Effector memory CD8-positive, alpha-beta T cell (primary cell): ENCODE results near the gene INF2.
A peak's percentile ranks its signal among the peaks of the same experiment; 100 is the strongest.

Source experiments
- ATAC-seq: fragments of 150-1000 bp; cut with Tn5 transposase; replicated peaks from 2 replicates; pipeline ENCODE4 v1.10.0; 2021; ENCODE audit warnings: mild to moderate bottlenecking, moderate library complexity
- DNase-seq, 3 experiments: peaks; one replicate each; pipeline ENCODE4 v3.0.0; 2021
- H3K27ac Mint-ChIP-seq, 2 donors: one replicate each; pipeline ENCODE4 v1.8.0; 2022; ENCODE audit warnings: mild to moderate bottlenecking in 2 of 2, mixed read lengths in 2 of 2, moderate library complexity in 2 of 2
- H3K27me3 Mint-ChIP-seq, 2 donors: one replicate each; pipeline ENCODE4 v1.8.0; 2022; ENCODE audit warnings: mixed read lengths in 2 of 2
- H3K36me3 Mint-ChIP-seq: one replicate; pipeline ENCODE4 v1.8.0; 2022; ENCODE audit warnings: mild to moderate bottlenecking, moderate library complexity, mixed read lengths; ENCODE audit not compliant: insufficient read depth
- H3K4me1 Mint-ChIP-seq, 2 donors: one replicate each; pipeline ENCODE4 v1.8.0; 2022; ENCODE audit warnings: low read depth in 2 of 2, mixed read lengths in 2 of 2
- H3K4me3 Mint-ChIP-seq, 2 donors: one replicate each; pipeline ENCODE4 v1.8.0; 2022; ENCODE audit warnings: mild to moderate bottlenecking in 2 of 2, mixed read lengths in 2 of 2, moderate library complexity in 2 of 2
- H3K9me3 Mint-ChIP-seq, 2 donors: one replicate each; pipeline ENCODE4 v1.8.0; 2022; ENCODE audit warnings: mixed read lengths in 2 of 2

The INF2 gene

GRCh38 chr14:104714066-104714465 is 24.6 kb downstream of the INF2 start:
- no peak overlapping the region for H3K27ac Mint-ChIP-seq
- H3K36me3 Mint-ChIP-seq = peaks cover 3% of the 10 kb centered on the region
- no peaks in the 10 kb centered on the region for H3K9me3 Mint-ChIP-seq
- no peaks in the 10 kb centered on the region for H3K27me3 Mint-ChIP-seq
- no peak overlapping the region for H3K4me3 Mint-ChIP-seq
- no peaks in the 10 kb centered on the region for H3K4me1 Mint-ChIP-seq
- DNase-seq = no peak
- no peak for ATAC-seq

DNA sequence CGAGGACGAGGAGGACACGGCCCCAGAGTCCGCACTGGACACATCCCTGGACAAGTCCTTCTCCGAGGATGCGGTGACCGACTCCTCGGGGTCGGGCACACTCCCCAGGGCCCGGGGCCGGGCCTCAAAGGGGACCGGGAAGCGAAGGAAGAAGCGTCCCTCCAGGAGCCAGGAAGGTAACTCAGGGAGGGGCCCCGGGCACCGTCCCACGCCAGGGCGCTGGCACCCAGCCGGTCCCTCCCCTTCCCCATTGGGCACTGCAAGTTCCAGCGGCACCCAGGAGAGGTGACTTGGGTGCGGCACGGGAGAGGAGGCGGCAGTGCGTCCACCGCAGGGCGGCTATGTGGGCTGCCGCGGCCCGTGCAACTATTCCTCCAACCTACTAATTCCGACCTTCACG is 25.3 kb downstream of the INF2 start:
- no peak overlapping the region for H3K27ac Mint-ChIP-seq
- H3K36me3 Mint-ChIP-seq = peaks cover 3% of the 10 kb centered on the region
- H3K4me1 Mint-ChIP-seq = no peaks in the 10 kb centered on the region
- no peaks in the 10 kb centered on the region for H3K9me3 Mint-ChIP-seq
- no peaks in the 10 kb centered on the region for H3K27me3 Mint-ChIP-seq
- ATAC-seq (no peak), DNase-seq (no peak)
- no peak overlapping the region for H3K4me3 Mint-ChIP-seq

DNA sequence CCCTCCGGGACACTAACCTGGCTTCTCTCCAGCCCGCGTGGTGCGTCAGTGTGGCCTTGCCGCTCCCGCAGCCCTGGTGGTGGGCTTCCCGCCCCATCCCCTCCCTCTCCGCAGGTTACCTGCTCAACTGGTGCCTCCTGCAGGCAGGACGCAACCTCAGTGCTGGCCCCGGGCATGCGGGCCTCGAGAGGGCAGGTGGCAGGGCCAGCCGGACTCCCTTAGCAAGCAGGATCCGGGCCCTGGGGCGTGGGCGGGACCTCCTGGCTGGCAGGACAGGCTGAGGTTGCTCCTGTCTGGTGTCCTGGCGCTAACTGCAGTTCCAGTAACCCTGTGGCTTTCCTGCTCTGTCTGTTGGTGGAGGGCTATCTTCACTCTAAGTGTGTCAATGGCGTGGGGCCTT is 26.0 kb downstream of the INF2 start:
- H3K27me3 Mint-ChIP-seq = no peaks in the 10 kb centered on the region
- H3K27ac Mint-ChIP-seq = no peak overlapping the region
- H3K4me3 Mint-ChIP-seq = no peak overlapping the region
- H3K9me3 Mint-ChIP-seq = no peaks in the 10 kb centered on the region
- DNase-seq (no peak), ATAC-seq (no peak)
- H3K4me1 Mint-ChIP-seq = no peaks in the 10 kb centered on the region
- H3K36me3 Mint-ChIP-seq = peaks cover 6% of the 10 kb centered on the region

DNA sequence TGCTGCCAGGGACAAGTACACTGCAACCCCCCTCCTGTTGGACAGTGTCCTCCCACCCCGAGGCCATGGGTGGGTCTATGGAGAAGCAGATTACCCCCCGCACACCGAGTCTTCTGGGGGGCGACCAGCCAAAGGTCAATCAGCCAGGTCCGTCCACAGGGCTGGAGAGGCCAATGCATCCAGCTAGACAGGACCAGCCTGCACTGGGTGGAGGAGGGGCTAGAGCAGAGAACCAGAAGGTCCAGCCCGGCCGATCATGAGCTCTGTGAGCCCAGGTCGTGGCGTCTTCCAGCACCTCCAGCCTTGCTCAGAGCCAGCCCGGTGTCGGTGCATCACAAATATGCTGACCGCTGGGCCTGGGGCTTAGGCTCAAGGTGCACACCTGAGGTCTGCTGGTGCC is 26.5 kb downstream of the INF2 start:
- Mint-ChIP-seq H3K27me3 (no peaks in the 10 kb centered on the region), H3K9me3 (no peaks in the 10 kb centered on the region), H3K4me1 (no peaks in the 10 kb centered on the region), H3K4me3 (no peak overlapping the region), H3K36me3 (peaks cover 6% of the 10 kb centered on the region), H3K27ac (no peak overlapping the region)
- no peak for DNase-seq
- ATAC-seq = no peak

DNA sequence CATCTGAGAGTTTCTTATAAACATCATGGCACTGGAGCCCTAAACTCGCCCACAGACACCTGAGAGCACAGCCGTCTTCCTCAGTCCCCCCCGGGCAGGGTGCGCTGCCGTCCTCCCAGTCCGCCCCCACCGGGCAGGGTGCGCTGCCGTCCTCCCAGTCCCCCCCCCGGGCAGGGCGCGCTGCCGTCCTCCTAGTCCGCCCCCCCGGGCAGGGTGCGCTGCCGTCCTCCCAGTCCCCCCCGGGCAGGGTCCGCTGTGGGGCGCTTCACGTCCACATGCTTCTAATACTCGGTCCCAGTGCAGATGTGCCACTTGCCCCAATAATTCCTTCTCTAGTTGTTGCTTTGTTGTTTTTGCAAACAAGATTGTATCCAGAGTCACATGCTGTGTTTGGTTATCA is 27.7 kb downstream of the INF2 start:
- no peaks in the 10 kb centered on the region for H3K9me3 Mint-ChIP-seq
- ATAC-seq = no peak
- no peak overlapping the region for H3K4me3 Mint-ChIP-seq
- H3K36me3 Mint-ChIP-seq = peaks cover 6% of the 10 kb centered on the region
- no peak overlapping the region for H3K27ac Mint-ChIP-seq
- DNase-seq = no peak
- H3K4me1 Mint-ChIP-seq = no peaks in the 10 kb centered on the region
- no peaks in the 10 kb centered on the region for H3K27me3 Mint-ChIP-seq

- no peak for DNase-seq
- H3K36me3 Mint-ChIP-seq = peaks cover 6% of the 10 kb centered on the region
- H3K27me3 Mint-ChIP-seq = no peaks in the 10 kb centered on the region
- no peak for ATAC-seq
- no peaks in the 10 kb centered on the region for H3K4me1 Mint-ChIP-seq
- H3K9me3 Mint-ChIP-seq = no peaks in the 10 kb centered on the region
- H3K4me3 Mint-ChIP-seq = no peak overlapping the region
- H3K27ac Mint-ChIP-seq = no peak overlapping the region
These were observed 28.2 kb downstream of the INF2 start for GRCh38 chr14:104717646-104718045.

GRCh38 chr14:104718147-104718546 is 28.7 kb downstream of the INF2 start:
- H3K4me1 Mint-ChIP-seq = no peaks in the 10 kb centered on the region
- ATAC-seq (no peak), DNase-seq (no peak)
- H3K27me3 Mint-ChIP-seq = no peaks in the 10 kb centered on the region
- peaks cover 6% of the 10 kb centered on the region for H3K36me3 Mint-ChIP-seq
- H3K9me3 Mint-ChIP-seq = no peaks in the 10 kb centered on the region
- no peak overlapping the region for H3K4me3 Mint-ChIP-seq
- no peak overlapping the region for H3K27ac Mint-ChIP-seq

DNA sequence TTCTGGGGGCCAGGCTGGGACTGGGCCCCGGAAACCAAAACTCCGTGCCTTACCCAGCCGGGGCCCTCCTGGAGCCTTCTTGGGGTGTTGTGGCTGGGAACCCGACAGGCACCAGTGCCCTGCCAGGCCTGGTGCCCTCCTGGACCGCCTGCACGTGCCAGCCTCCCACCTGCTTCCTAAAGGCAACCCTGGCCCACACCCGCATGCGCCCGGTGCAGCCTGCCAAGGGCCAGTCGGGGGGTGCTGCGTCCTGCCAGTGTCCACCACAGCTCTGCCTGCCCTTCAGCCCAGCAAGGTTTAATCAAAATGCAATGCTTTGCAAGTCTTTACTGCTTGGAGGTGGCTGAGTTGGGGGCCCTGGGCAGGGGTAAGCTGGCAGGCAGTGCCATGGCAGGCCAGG is 29.5 kb downstream of the INF2 start:
- DNase-seq (no peak), ATAC-seq (no peak)
- Mint-ChIP-seq H3K36me3 (peaks cover 6% of the 10 kb centered on the region), H3K4me1 (no peaks in the 10 kb centered on the region), H3K9me3 (no peaks in the 10 kb centered on the region), H3K4me3 (no peak overlapping the region), H3K27ac (no peak overlapping the region), H3K27me3 (no peaks in the 10 kb centered on the region)

DNA sequence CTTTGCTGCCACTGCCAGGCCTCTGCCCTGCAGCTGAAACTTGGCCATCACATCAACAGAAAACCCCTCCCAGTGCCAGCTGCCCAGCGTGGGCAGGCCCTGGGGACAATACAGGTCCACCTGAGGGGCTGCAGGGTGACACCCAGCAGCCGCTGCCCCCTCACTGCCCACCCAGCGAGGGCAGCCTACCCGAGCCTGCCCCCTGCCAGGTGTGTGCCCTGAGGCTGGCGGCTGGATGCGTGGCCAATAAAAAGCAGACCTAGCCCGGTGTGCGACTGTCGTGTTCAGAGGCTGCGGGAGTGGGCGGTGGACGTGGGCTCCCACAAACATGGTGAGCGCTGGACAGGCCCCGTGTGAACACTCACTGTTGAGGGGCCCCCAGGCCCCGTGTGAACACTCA is 29.9 kb downstream of the INF2 start:
- DNase-seq (no peak), ATAC-seq (no peak)
- no peaks in the 10 kb centered on the region for H3K27me3 Mint-ChIP-seq
- no peak overlapping the region for H3K4me3 Mint-ChIP-seq
- no peak overlapping the region for H3K27ac Mint-ChIP-seq
- H3K9me3 Mint-ChIP-seq = no peaks in the 10 kb centered on the region
- H3K36me3 Mint-ChIP-seq = peaks cover 3% of the 10 kb centered on the region
- H3K4me1 Mint-ChIP-seq = no peaks in the 10 kb centered on the region

GRCh38 chr14:104721505-104722431 is 32.4 kb downstream of the INF2 start:
- H3K27ac Mint-ChIP-seq = no peak overlapping the region

GRCh38 chr14:104722938-104723650 is 33.7 kb downstream of the INF2 start:
- H3K27me3 Mint-ChIP-seq = no peaks in the 10 kb centered on the region
- ATAC-seq (no peak), DNase-seq (no peak)
- H3K27ac Mint-ChIP-seq = no peak overlapping the region
- H3K9me3 Mint-ChIP-seq = no peaks in the 10 kb centered on the region
- H3K4me1 Mint-ChIP-seq = peaks cover 0 to 5% of the 10 kb centered on the region in 2 donors
- H3K36me3 Mint-ChIP-seq = peaks cover 3% of the 10 kb centered on the region
- H3K4me3 Mint-ChIP-seq = no peak overlapping the region

More at GRCh38 chr14:104721505-104722431, 32.4 kb downstream of the INF2 start:
- Mint-ChIP-seq H3K27me3 (no peaks in the 10 kb centered on the region), H3K9me3 (no peaks in the 10 kb centered on the region), H3K36me3 (peaks cover 3% of the 10 kb centered on the region), H3K4me3 (no peak overlapping the region), H3K4me1 (no peaks in the 10 kb centered on the region)
- no peak for DNase-seq
- ATAC-seq = no peak

- Mint-ChIP-seq H3K9me3 (no peaks in the 10 kb centered on the region), H3K4me1 (peaks cover 0 to 5% of the 10 kb centered on the region in 2 donors), H3K36me3 (peaks cover 3% of the 10 kb centered on the region), H3K4me3 (peak within 1 kb of the TSS; percentile 62 to 69), H3K27me3 (no peaks in the 10 kb centered on the region), H3K27ac (no peak within 1 kb of the TSS)
- ATAC-seq (peak; percentile 83), DNase-seq (peak; percentile 55 to 72 (median 66))
These were observed 34.4 kb downstream of the INF2 start, which contains the start of gene ADSS1 for GRCh38 chr14:104723651-104724406. Gene ADSS1 (plus strand): TSS chr14:104724229. CDS start chr14:104724271, 42 bp downstream.

DNA sequence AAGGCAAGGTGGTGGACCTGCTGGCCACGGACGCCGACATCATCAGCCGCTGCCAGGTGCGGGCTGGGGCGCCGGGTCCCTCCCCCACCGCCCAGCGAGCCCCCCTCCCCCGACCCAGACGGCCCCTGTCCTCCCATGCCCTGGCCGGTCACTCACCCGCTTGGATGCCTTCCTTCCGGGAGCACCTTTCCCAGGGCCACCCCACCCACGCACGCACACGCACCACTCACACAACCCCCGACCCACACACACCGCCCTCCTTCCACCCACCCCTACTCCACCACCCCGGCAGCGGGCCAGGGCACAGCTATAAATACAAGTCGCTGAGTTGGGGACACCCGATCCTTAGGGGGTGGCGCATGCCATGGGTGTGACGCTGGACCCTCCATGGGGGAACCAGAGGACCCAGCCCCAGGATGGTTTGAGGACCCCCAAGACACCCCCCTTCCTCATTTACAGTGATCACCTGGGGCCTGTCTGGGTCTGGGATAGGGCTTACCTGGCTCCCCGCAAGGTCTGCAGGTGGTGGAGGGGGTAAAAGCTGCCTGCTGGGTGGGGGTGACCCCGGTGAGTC is 35.1 kb downstream of the INF2 start:
- Mint-ChIP-seq H3K27ac (no peak overlapping the region), H3K27me3 (no peaks in the 10 kb centered on the region), H3K4me1 (peaks cover 0 to 5% of the 10 kb centered on the region in 2 donors), H3K9me3 (no peaks in the 10 kb centered on the region), H3K4me3 (peak overlapping the region; percentile 51 to 55), H3K36me3 (peaks cover 3% of the 10 kb centered on the region)
- DNase-seq (no peak), ATAC-seq (peak; percentile 20)
